Astrocyte (in vitro differentiated cells and primary cell): ENCODE results near the gene SHROOM2.

ENCODE experiments used
- CTCF ChIP-seq: IDR thresholded peaks from 2 replicates; pipeline ENCODE4 v1.5.1; 2011; ENCODE audit warnings: low read depth, mild to moderate bottlenecking, inconsistent platforms, low read length, moderate library complexity; ENCODE audit not compliant: insufficient read depth
- EZH2 ChIP-seq: IDR thresholded peaks from 2 replicates; pipeline ENCODE4 v1.6.1; 2012; ENCODE audit warnings: mild to moderate bottlenecking, low read length, inconsistent platforms; ENCODE audit not compliant: insufficient read depth

GRCh38 chrX:9757366-9757765 lies 28.9 kb upstream of the SHROOM2 start:
- TF ChIP-seq CTCF (no peak), EZH2 (no peak)
